Bronchial epithelial cell (primary cell): ENCODE measurements around the gene ICAM5. TPM values are rescaled to one million over a fixed set of nuclear protein-coding genes. Genes with fewer than 3 reads are reported as not detected.

Experiments
- DNase-seq: peaks from one replicate; pipeline ENCODE4 v3.0.0-alpha.2; 2010; ENCODE audit warnings: low read depth
- FAIRE-seq: peaks from 2 replicates; lab custom pipeline; 2011; peaks lifted over from hg19 to GRCh38; lab: Jason Lieb, UNC
- H3K27me3 ChIP-seq: 2 replicates; pipeline ENCODE4 v1.5.1; 2011; ENCODE audit warnings: low read length; ENCODE audit not compliant: control insufficient read depth, insufficient read depth
- H3K36me3 ChIP-seq: 2 replicates; pipeline ENCODE4 v1.5.1; 2011; ENCODE audit warnings: low read length; ENCODE audit not compliant: control insufficient read depth, insufficient read depth
- H3K4me3 ChIP-seq: 2 replicates; pipeline ENCODE4 v1.5.1; 2011; ENCODE audit warnings: mild to moderate bottlenecking, low read depth, low read length, control low read depth
- CTCF ChIP-seq: IDR thresholded peaks from 2 replicates; pipeline ENCODE4 v1.5.1; 2011; ENCODE audit warnings: mild to moderate bottlenecking, moderate library complexity, low read length, control low read depth, inconsistent platforms; ENCODE audit not compliant: insufficient read depth, severe bottlenecking
- total RNA-seq: library from RNA; depleted of rRNA; stranded (reverse); fragments of >200 nt; gene quantifications from 2 replicates; pipeline ENCODE4 v1.2.1, GENCODE V29; 2014

Gene ICAM5
- total RNA-seq, 1 donor from 2014 or later: 3.9 TPM

- Histone ChIP-seq H3K4me3 (no peak overlapping the region), H3K27me3 (no peaks in the 10 kb centered on the region), H3K36me3 (no peaks in the 10 kb centered on the region)
- TF ChIP-seq CTCF: no peak
- DNase-seq (no peak), FAIRE-seq (no peak)
These were observed 50.2 kb downstream of the ICAM5 start for GRCh38 chr19:10339977-10340376.

- DNase-seq (peak; percentile 8), FAIRE-seq (no peak)
- Histone ChIP-seq H3K27me3 (no peaks in the 10 kb centered on the region), H3K4me3 (no peak overlapping the region), H3K36me3 (no peaks in the 10 kb centered on the region)
- no peak for TF ChIP-seq CTCF
These were observed 53.7 kb downstream of the ICAM5 start for GRCh38 chr19:10343495-10343894.

GRCh38 chr19:10344780-10345179, 55.0 kb downstream of the ICAM5 start:
- no peak for TF ChIP-seq CTCF
- H3K4me3 ChIP-seq: no peak overlapping the region
- DNase-seq: no peak
- H3K36me3 ChIP-seq: no peaks in the 10 kb centered on the region
- H3K27me3 ChIP-seq: no peaks in the 10 kb centered on the region
- FAIRE-seq: no peak

Other genes starting within 250 kb of the ICAM5 start
- 5.0 and 5.5 TPM in 2 replicates for gene SHFL, start 203.6 kb upstream of the ICAM5 start, total RNA-seq
- under 0.01 TPM in 1 of 2 replicates, not detected in the other for gene ANGPTL6, start 187.3 kb upstream of the ICAM5 start, total RNA-seq
- 41.5 and 45.3 TPM in 2 replicates for gene PPAN, start 183.6 kb upstream of the ICAM5 start, total RNA-seq
- gene P2RY11, start 178.3 kb upstream of the ICAM5 start, total RNA-seq: 1.1 and 3.7 TPM in 2 replicates
- 198 and 291 TPM in 2 replicates for gene EIF3G, start 170.1 kb upstream of the ICAM5 start, total RNA-seq
- gene DNMT1, start 95.0 kb upstream of the ICAM5 start, total RNA-seq: 11.1 and 12.4 TPM in 2 replicates
- 1.3 and 1.9 TPM in 2 replicates for gene S1PR2, start 58.6 kb upstream of the ICAM5 start, total RNA-seq
- gene MRPL4, start 37.7 kb upstream of the ICAM5 start, total RNA-seq: 17.1 and 19.2 TPM in 2 replicates
- 0.79 and 0.90 TPM in 2 replicates for gene ICAM1, start 18.8 kb upstream of the ICAM5 start, total RNA-seq
- gene ICAM4, start 3.0 kb upstream of the ICAM5 start, total RNA-seq: 4.0 and 10.8 TPM in 2 replicates
- gene ZGLP1, start 19.9 kb downstream of the ICAM5 start, total RNA-seq: 0.26 and 0.53 TPM in 2 replicates
- 21.8 and 24.2 TPM in 2 replicates for gene FDX2, start 26.1 kb downstream of the ICAM5 start, total RNA-seq
- gene RAVER1, start 43.6 kb downstream of the ICAM5 start, total RNA-seq: 2.3 and 4.2 TPM in 2 replicates
- gene ICAM3, start 49.7 kb downstream of the ICAM5 start, total RNA-seq: 5.0 and 5.5 TPM in 2 replicates
- gene TYK2, start 90.6 kb downstream of the ICAM5 start, total RNA-seq: 36.1 and 45.8 TPM in 2 replicates
- gene CDC37, start 113.6 kb downstream of the ICAM5 start, total RNA-seq: 195 TPM in 2 replicates
- gene PDE4A, start 130.6 kb downstream of the ICAM5 start, total RNA-seq: 0.13 and 0.26 TPM in 2 replicates
- gene KEAP1, start 213.4 kb downstream of the ICAM5 start, total RNA-seq: 59.5 and 62.9 TPM in 2 replicates
- 6.6 and 7.8 TPM in 2 replicates for gene S1PR5, start 227.5 kb downstream of the ICAM5 start, total RNA-seq